GM18502 (cell line): ENCODE data around the gene VIT.

Experiments
- ATAC-seq: cut with Tn5 transposase; IDR thresholded peaks from one replicate; pipeline ENCODE4 v1.9.1; 2021; ENCODE audit warnings: mild to moderate bottlenecking; ENCODE audit not compliant: unreplicated experiment, poor library complexity

The VIT gene

DNA sequence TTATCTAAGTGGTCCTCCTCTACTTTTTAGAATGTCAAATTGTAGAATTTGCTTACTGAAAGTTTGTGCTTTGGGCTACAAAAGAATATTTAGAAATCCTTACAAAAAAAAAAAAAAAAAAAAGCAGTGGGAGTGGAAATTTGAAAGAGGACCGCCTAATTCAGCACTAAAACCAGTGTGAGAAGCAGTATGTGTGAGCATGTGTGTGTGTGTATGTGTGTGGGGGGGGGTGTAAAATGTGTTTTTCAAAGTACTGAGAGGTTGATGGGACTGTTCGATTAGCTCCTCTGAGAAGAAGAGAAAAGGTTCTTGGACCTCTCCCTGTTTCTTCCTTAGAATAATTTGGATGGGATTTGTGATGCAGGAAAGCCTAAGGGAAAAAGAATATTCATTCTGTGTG lies at the start of gene VIT:
TSS of gene VIT (plus strand) at position 175 of the 400 bp plus-strand sequence. CDS start 19,664 bp downstream, outside the sequence.
- no peak for ATAC-seq

DNA sequence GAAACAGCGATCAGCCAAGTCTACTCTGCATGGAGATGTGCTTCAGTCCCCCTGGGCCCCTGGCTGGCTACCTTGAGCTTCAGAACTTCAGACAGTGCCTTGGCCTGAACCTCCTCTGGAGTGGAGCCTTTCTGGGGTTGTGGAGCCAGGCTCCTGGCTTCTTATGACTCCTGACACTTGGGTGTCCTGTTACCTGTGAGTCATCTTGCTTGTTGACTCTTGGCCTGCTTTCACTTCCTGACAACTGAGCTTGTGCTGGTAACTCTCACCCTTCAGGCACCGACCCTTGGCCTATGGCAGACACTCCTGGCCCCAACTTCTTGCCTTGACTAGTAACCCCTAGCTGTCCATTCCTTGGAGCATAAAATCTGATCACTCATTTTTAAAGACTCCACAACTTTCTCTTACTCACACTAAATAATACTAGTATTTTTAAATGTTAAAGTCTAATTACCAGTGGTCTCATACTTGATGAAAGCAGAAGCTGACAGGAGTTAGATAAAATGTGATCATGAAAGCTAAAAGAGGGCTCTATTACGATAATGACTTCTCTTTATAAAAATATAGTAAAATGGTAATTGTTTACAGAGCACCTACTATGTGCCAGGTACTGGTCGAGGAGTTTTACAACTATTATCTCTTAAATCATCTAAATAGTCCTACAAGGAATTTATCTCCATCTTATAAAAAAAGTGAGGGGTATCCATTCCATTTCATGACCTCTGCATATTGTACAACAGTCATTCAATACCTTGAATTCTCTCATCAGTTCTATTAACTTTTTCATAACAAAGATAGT lies 46.3 kb upstream of the VIT start:
- ATAC-seq = peak; percentile 85

DNA sequence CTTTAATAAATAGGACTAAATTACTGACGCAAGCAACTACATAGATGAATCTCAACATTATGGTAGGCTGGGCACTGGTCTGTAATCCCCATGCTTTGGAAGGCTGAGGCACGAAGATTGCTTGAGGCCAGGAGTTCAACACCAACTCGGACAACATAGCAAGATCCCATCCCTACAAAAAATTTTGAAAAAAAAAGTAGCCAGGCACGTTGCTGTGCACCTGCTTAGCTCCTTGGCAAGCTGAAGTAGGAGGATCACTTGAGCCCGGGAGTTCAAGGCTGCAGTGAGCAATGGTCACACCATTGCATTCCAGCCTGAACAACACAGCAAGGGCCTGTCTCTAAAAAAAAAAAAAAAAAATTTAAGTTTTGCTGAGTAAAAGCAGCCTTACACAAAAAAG lies 43.4 kb upstream of the VIT start:
- no peak for ATAC-seq

DNA sequence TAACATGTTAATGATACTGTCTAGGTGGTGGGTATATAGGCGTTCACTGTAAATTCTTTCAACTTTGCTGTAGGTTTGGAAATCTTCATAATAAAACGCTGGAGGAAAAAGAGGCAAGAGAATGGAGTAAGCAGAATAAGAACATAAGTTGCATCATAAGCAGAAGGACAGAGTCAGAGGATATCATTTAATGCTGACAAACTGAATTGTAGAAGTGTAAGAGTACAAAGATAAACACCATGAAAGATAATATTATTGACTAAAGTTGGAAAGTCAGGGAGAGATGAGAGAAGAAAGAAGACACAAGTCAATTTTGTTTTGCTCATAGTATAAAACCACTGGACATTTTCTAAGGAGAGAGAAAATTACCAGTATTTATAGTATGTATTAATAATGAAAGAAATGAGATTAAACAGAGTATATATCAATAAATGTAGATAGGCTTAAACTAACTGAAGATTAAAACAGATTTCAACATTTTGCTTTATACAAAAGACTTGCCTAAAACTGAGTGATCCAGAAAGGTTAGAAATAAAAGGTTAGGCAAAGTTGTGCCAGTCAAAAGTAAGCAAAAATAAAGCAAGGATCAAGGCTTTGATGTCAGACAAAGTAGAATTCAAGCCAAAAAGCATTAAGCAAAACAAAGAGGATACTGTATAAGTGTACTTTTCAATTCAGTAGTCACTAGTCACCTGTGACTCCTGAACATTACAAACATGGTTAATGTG lies 42.4 kb upstream of the VIT start:
- no peak for ATAC-seq

DNA sequence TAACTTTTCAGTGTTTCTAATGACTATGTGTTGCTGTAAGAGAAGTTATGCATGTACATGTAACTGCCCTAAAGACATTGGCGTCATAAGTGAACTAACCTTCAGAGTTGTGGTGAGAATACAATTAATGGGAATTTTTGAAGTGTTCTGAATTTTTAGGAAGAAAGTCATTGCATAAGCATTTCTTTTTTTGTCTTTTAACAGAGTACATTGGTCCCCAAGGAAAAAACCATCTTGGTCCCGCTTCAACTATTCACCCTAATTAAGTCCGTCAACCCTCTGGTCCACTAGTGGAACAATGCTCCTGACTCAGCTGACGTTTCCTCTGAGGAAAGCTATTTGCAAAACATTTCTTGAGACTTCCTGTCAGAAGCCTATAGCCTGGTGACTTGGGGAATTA lies 41.1 kb upstream of the VIT start:
- ATAC-seq = no peak

DNA sequence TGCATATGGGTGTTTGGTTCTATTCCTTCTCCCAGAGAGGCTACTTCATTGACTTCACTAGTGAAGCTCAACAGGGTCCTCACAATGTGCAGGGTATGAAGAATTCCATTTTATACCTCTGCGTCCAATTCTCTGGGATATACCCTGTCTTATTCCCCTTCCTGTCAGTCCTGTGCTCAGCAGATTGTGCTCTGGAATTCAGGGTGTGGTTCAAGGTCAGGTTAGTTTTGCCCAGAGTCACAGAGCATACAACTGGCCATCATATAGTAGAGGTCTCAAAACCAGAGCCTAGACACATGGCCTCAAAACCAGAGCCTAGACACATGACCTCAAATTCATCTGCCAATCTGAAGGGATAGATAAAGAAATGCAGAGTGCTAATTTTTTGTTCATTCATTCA lies 38.8 kb upstream of the VIT start:
- no peak for ATAC-seq

- ATAC-seq = no peak
These were observed 38.2 kb upstream of the VIT start for GRCh38 chr2:36658277-36658748.

- no peak for ATAC-seq
These were observed 37.3 kb upstream of the VIT start for GRCh38 chr2:36659218-36659617.

- peak; percentile 61 for ATAC-seq
These were observed 36.6 kb upstream of the VIT start for GRCh38 chr2:36659872-36660312.

DNA sequence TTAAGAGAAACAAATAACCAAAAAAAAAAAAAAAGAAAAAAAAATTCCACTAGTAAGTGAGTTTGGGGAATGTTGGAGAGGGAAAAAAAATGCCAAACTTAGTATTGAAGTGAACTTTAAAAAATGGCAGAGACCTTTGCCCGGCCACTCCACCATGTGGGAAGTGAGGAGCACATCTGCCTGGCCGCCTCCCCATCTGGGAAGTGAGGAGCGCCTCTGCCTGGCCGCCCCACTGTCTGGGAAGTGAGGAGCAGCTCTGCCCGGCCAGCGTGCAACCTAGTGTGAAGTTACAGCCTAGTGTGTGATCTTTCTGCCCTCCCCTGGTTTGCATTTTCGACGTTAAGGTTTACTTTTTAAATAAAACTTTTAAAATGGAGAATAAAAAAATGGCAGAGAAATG lies 33.9 kb upstream of the VIT start:
- no peak for ATAC-seq

DNA sequence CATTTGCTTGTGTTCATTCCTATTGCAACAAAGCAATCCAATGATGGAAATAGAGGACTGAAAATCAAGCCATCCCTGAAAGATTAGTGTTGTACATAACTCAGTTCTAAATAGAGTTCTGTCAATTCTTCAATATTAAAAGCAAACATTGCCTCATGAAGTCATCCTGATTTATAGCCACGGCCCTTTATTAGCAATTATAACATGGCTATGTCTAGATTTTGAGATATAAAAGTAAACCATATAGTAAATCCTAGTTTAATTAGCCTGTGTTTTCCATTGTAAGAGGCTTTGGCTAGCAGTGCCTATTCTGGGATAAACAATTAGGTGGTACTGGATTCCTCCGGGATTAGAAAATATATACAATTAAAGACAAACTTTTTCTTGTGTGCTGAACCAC lies 33.2 kb upstream of the VIT start:
- ATAC-seq = no peak

DNA sequence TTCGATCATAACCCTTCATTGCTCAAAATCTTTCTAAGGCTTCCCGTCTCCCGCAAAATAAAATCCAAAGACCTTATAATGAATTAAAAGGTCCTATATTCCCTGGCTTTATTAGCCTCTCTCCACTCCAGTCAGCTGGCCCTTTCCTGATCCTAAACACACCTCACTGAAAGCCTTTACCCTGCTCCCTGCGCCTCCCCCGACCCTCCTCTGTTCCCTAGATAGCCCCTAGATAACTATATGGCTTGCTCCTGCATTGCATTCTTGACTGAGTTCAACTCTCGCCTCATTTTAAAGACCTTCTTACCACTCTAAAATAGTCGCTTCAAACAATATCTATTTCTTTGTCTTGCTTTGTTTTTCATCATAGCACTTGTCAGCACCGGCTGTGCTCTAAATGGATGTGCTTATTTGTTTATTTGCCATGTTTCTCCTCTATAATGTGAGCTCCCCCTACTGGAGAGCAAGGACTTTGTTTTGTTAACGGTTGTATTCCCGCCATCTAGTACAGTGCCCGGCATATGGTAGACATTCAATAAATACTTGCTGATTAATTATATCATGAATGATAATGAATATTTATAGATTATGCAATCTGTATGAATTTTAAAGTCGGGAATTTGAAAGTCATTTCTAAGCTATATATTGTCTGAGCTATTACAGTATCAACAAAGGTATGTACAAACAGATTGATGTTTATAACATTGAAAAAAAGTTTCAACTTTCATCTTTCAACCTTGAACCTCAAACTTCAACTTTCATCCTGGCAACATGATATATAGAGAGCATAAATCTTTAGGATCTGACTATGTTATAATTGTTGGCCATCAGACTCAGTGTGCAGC lies 32.4 kb upstream of the VIT start:
- peak; percentile 89 for ATAC-seq

GRCh38 chr2:36664696-36665076 lies 31.8 kb upstream of the VIT start:
- no peak for ATAC-seq

GRCh38 chr2:36667931-36668330 lies 28.6 kb upstream of the VIT start:
- no peak for ATAC-seq

DNA sequence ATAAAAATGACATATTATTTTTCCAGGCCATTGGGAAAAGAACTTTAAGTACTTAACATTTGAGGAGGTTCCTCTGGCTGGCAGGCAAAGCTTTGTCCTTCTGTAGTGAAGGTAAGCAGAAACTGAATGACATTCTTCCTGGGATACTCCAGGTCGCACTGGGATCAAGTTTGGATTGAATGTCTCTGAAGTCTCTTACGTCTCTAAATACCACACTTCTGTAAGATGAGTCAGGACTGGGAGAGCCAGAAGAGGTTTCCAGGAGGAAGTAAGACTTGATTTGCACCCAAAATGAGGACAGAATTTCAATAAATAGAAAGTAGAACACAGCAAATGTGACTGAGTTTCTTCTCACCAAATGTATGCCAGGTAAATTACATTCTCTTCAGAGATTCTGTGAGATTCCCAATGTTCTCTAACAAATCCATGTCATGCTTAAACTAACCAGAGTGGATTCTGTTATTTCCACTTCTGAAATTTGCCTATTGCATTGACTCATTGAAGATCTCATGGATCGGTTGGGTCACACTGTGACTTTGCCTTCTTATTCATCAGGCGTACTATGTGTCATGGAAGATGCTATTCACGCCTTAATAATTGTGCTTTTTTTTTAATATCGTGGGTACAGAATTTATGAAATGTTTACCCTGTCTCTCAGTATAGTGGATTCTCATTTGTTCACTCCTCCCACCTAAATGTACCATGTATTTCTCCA lies 25.5 kb upstream of the VIT start:
- no peak for ATAC-seq

- ATAC-seq = no peak
These were observed 24.8 kb upstream of the VIT start for GRCh38 chr2:36671731-36672130.

GRCh38 chr2:36672199-36672598 lies 24.3 kb upstream of the VIT start:
- no peak for ATAC-seq

- ATAC-seq = no peak
These were observed 20.8 kb upstream of the VIT start for GRCh38 chr2:36675579-36676282.

GRCh38 chr2:36676364-36676763 lies 20.1 kb upstream of the VIT start:
- ATAC-seq = no peak

DNA sequence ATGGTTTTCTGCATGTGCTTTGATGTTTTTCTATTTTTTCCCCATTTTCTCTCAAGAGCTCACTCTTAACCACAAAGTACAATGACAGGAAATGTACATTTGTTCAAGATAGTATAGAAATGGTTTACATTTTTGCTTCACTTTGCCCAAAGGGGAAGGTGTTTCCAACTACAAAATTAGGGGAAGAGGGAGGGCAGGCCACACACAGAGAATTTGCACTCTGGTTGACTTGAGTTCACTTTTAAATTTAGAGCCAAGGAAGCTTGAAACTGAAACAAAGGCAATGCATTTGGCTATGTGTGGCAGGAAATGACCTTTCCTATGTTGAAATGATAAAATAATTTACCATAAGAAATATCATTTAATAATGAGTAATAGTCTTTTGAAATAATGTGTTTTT lies 19.1 kb upstream of the VIT start:
- ATAC-seq = no peak
